ENCODE measurements around the gene DCDC1. TPM values are rescaled to one million over a fixed set of nuclear protein-coding genes. Genes with fewer than 3 reads are reported as not detected.

Gene DCDC1
- total RNA-seq: under 1 TPM in 1 of 4 donors, not detected in 3; 0.32 TPM

GRCh38 chr11:31369348-31370329 lies at the start of gene DCDC1, which contains the start of gene DNAJC24:
TSS of gene DCDC1 (minus strand) at chr11:31369739. CDS start at chr11:31328280, 41,459 bp downstream.
TSS of gene DNAJC24 (plus strand) at chr11:31369860. CDS start at chr11:31370749, 889 bp downstream.
- peaks cover 0 to 19% (median 8%) of the 10 kb centered on the region in 4 donors for H3K4me1 ChIP-seq
- 1 to 8% methylated on average over 12 to 53 of the region's 53 CpGs for WGBS, 2 donors (ENCODE audit: low coverage in 1 of 2)
- in situ Hi-C loops (cut with MboI; ENCODE audit: low pct_ligation_motif_present in 1 of 4, low pct_unique_long_range_greater_than_20kb in 1 of 4, low sequenced_read_pairs in 3 of 4) (no loop called here), intact Hi-C loops (cut with DNase I; ENCODE audit: low total_unique reads) (no loop called here)
- no peaks in the 10 kb centered on the region for H3K9me3 ChIP-seq
- peak; percentile 93 for DNase-seq
- H3K36me3 ChIP-seq: no peaks in the 10 kb centered on the region
- TF ChIP-seq CTCF (IDR thresholded peaks at IDR 0.05) (no peak), POLR2AphosphoS5 (IDR thresholded peaks at IDR 0.05) (peak; percentile 35 to 54 (median 36)), POLR2A (IDR thresholded peaks at IDR 0.05) (peak; percentile 56), EP300 (IDR thresholded peaks at IDR 0.05; ENCODE audit: low read depth) (no peak)
- H3K27me3 ChIP-seq: peaks cover 3% of the 10 kb centered on the region
- H3K27ac ChIP-seq: peak within 1 kb of the TSS; percentile 76 to 85 (median 78)
- H3K4me3 ChIP-seq: peak within 1 kb of the TSS; percentile 52 to 83 (median 64)

DNA sequence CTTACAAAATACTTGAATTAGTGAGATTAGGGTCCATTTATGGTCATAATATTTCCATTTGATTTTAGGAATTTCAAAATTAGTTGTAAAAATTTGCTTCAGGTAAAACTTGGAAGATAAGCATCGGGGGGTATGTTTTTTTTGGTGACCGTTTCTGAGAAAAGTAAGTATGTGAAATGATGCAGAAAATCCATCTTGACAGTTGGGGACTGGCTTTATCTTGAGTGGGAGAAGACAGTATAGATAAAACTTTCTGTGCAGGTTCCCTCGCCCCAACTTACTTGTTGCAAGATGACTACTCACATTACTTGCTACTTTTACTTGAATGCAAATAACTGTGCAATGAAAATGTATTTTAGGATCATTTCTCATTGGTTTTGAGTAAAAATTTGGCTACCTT lies 49.6 kb upstream of the DCDC1 start:
- in situ Hi-C loops (cut with MboI; ENCODE audit: low pct_ligation_motif_present in 1 of 4, low pct_unique_long_range_greater_than_20kb in 1 of 4, low sequenced_read_pairs in 3 of 4) (no loop called here), intact Hi-C loops (cut with DNase I; ENCODE audit: low total_unique reads) (no loop called here)
- no peak for TF ChIP-seq CTCF (IDR thresholded peaks at IDR 0.05)
- no peaks in the 10 kb centered on the region for H3K4me1 ChIP-seq
- H3K9me3 ChIP-seq: no peaks in the 10 kb centered on the region
- no peak for DNase-seq
- H3K27me3 ChIP-seq: no peaks in the 10 kb centered on the region
- H3K27ac ChIP-seq: no peak overlapping the region
- no peaks in the 10 kb centered on the region for H3K36me3 ChIP-seq
- WGBS, 2 donors (ENCODE audit: low coverage in 1 of 2): 82 to 89% methylated on average over 3 of the region's 3 CpGs
- no peak overlapping the region for H3K4me3 ChIP-seq

DNA sequence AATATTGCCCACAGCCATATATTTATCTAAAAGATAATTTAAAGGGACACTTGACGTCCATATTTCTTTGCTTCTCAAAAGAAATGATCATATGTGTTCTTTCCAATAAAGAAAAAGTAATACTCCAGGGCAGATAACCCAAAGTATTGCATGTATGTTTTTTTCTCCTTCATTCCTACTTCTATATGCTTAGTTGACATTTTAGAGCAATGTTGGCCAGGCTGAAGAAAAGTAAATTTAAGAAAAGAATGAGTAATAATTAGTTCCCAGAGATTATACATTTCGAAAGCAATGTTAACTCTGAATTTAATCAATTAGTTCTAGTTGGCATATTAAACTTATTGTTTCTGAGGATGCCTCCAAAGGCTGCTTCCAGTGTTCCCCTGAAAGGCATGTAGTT lies 48.3 kb upstream of the DCDC1 start:
- no peaks in the 10 kb centered on the region for H3K4me1 ChIP-seq
- no peaks in the 10 kb centered on the region for H3K36me3 ChIP-seq
- intact Hi-C loops (cut with DNase I; ENCODE audit: low total_unique reads) (no loop called here), in situ Hi-C loops (cut with MboI; ENCODE audit: low pct_ligation_motif_present in 1 of 4, low pct_unique_long_range_greater_than_20kb in 1 of 4, low sequenced_read_pairs in 3 of 4) (no loop called here)
- H3K4me3 ChIP-seq: no peak overlapping the region
- WGBS, 2 donors (ENCODE audit: low coverage in 1 of 2): 93 to 95% methylated on average over 2 of the region's 2 CpGs
- TF ChIP-seq POLR2A (IDR thresholded peaks at IDR 0.05): no peak
- no peak for TF ChIP-seq POLR2AphosphoS5 (IDR thresholded peaks at IDR 0.05)
- TF ChIP-seq EP300 (IDR thresholded peaks at IDR 0.05; ENCODE audit: low read depth): no peak
- no peak for TF ChIP-seq CTCF (IDR thresholded peaks at IDR 0.05)
- H3K27ac ChIP-seq: no peak overlapping the region
- H3K9me3 ChIP-seq: no peaks in the 10 kb centered on the region
- no peak for DNase-seq
- no peaks in the 10 kb centered on the region for H3K27me3 ChIP-seq

- no peak overlapping the region for H3K27ac ChIP-seq
- no peaks in the 10 kb centered on the region for H3K9me3 ChIP-seq
- no peak overlapping the region for H3K4me3 ChIP-seq
- 90 to 98% methylated on average over 1 of the region's 1 CpG for WGBS, 2 donors (ENCODE audit: low coverage in 1 of 2)
- DNase-seq: no peak
- intact Hi-C loops (cut with DNase I; ENCODE audit: low total_unique reads) (no loop called here), in situ Hi-C loops (cut with MboI; ENCODE audit: low pct_ligation_motif_present in 1 of 4, low pct_unique_long_range_greater_than_20kb in 1 of 4, low sequenced_read_pairs in 3 of 4) (no loop called here)
- TF ChIP-seq POLR2A (IDR thresholded peaks at IDR 0.05): no peak
- no peak for TF ChIP-seq POLR2AphosphoS5 (IDR thresholded peaks at IDR 0.05)
- TF ChIP-seq CTCF (IDR thresholded peaks at IDR 0.05): no peak
- no peak for TF ChIP-seq EP300 (IDR thresholded peaks at IDR 0.05; ENCODE audit: low read depth)
- no peaks in the 10 kb centered on the region for H3K36me3 ChIP-seq
- H3K27me3 ChIP-seq: no peaks in the 10 kb centered on the region
- H3K4me1 ChIP-seq: no peaks in the 10 kb centered on the region
These were observed 47.8 kb upstream of the DCDC1 start for GRCh38 chr11:31417357-31417756.
